Liver (tissue), 9 donors: Measurements from ENCODE around the gene CDHR2. TPM values are rescaled to one million over a fixed set of nuclear protein-coding genes. Genes with fewer than 3 reads are reported as not detected.

Source experiments
- DNase-seq: peaks from one replicate; pipeline ENCODE4 v3.0.0-alpha.2; 2017; ENCODE audit warnings: low spot score
- H3K27ac ChIP-seq, 2 donors: one replicate each; pipeline ENCODE4 v1.7.0; 2013; ENCODE audit warnings: inconsistent platforms in 2 of 2, low read length in 2 of 2, control low read depth in 1 of 2, low read depth in 1 of 2, mild to moderate bottlenecking in 1 of 2
- H3K27me3 ChIP-seq, 4 donors: one replicate each; pipeline versions ENCODE4 v1.6.1 to v1.7.0; 2013; ENCODE audit warnings: low read length in 3 of 4, inconsistent platforms in 1 of 4, mild to moderate bottlenecking in 1 of 4, moderate library complexity in 1 of 4; ENCODE audit not compliant: control insufficient read depth in 4 of 4, insufficient read depth in 4 of 4
- H3K36me3 ChIP-seq, 4 donors: one replicate each; pipeline versions ENCODE4 v1.6.1 to v1.7.0; 2013; ENCODE audit warnings: low read length in 3 of 4, mild to moderate bottlenecking in 3 of 4, low read depth in 1 of 4, moderate library complexity in 1 of 4; ENCODE audit not compliant: control insufficient read depth in 4 of 4, insufficient read depth in 3 of 4
- H3K4me1 ChIP-seq, 4 donors: one replicate each; pipeline versions ENCODE4 v1.6.1 to v1.7.0; 2013; ENCODE audit warnings: low read length in 3 of 4, mild to moderate bottlenecking in 3 of 4, moderate library complexity in 1 of 4; ENCODE audit not compliant: control insufficient read depth in 4 of 4, insufficient read depth in 4 of 4
- H3K4me3 ChIP-seq, 3 donors: one replicate each; pipeline versions ENCODE4 v1.6.1 to v1.7.0; 2013; ENCODE audit warnings: low read length in 3 of 3, control low read depth in 1 of 3, low read depth in 1 of 3, mild to moderate bottlenecking in 1 of 3
- H3K9ac ChIP-seq, 2 donors: one replicate each; pipeline ENCODE4 v1.7.0; 2013; ENCODE audit warnings: low read length in 2 of 2, mild to moderate bottlenecking in 2 of 2, moderate library complexity in 2 of 2, control low read depth in 1 of 2, low read depth in 1 of 2
- H3K9me3 ChIP-seq, 4 donors: one replicate each; pipeline versions ENCODE4 v1.6.1 to v1.7.0; 2013; ENCODE audit warnings: low read length in 3 of 4; ENCODE audit not compliant: control insufficient read depth in 4 of 4
- EGR1 ChIP-seq, 2 donors: IDR thresholded peaks; 2 replicates each; pipeline ENCODE4 v1.6.1; 2016 to 2018; ENCODE audit warnings: antibody characterized with exemption in 2 of 2, low read depth in 2 of 2
- FOXA2 ChIP-seq: IDR thresholded peaks from 2 replicates; pipeline ENCODE4 v1.6.1; 2016; ENCODE audit warnings: antibody characterized with exemption
- GABPA ChIP-seq, 2 donors: IDR thresholded peaks in 1 of 2; conservative IDR thresholded peaks in 1 of 2; 2 replicates each; pipeline ENCODE4 v1.6.1; 2016; ENCODE audit warnings: antibody characterized with exemption in 2 of 2, mild to moderate bottlenecking in 1 of 2, moderate library complexity in 1 of 2
- HNF4A ChIP-seq, 2 donors: conservative IDR thresholded peaks; 2 replicates each; pipeline ENCODE4 v1.6.1; 2016; ENCODE audit warnings: antibody characterized with exemption in 2 of 2, mild to moderate bottlenecking in 2 of 2
- HNF4G ChIP-seq: IDR thresholded peaks from 2 replicates; pipeline ENCODE4 v1.6.1; 2016; ENCODE audit warnings: antibody characterized with exemption
- NR2F2 ChIP-seq: IDR thresholded peaks from 2 replicates; pipeline ENCODE4 v1.6.1; 2016; ENCODE audit warnings: antibody characterized with exemption
- RAD21 ChIP-seq, 2 donors: IDR thresholded peaks; 2 replicates each; pipeline ENCODE4 v1.6.1; 2016; ENCODE audit warnings: antibody characterized with exemption in 2 of 2, mild to moderate bottlenecking in 2 of 2
- SP1 ChIP-seq: IDR thresholded peaks from 2 replicates; pipeline ENCODE4 v1.6.1; 2018; ENCODE audit warnings: antibody characterized with exemption, mild to moderate bottlenecking
- TAF1 ChIP-seq: conservative IDR thresholded peaks from 2 replicates; pipeline ENCODE4 v1.6.1; 2016; ENCODE audit warnings: antibody characterized with exemption, mild to moderate bottlenecking
- WGBS: extraction: QIAGEN DNeasy Blood & Tissue Kit; methylation state at CpG from one replicate; pipeline ENCODE4 v1.1.7; 2013; 5-methylcytosine and 5-hydroxymethylcytosine counted together
- polyA plus RNA-seq, 2 donors: library from polyadenylated mRNA; stranded (reverse) in 1 of 2; unstranded in 1 of 2; fragments of 200-250 nt in 1 of 2; fragments of >200 nt in 1 of 2; fragmentation: Nextera tagmentation in 1 of 2; extraction: Ambion mirVana in 1 of 2; gene quantifications; one replicate each; pipeline versions ENCODE4 v1.2.1 to v1.2.3, GENCODE V29; 2013 to 2015
- total RNA-seq, 2 donors: library from RNA; depleted of rRNA; stranded (reverse); fragments of >200 nt; gene quantifications; one replicate each; pipeline ENCODE4 v1.2.3, GENCODE V29; 2014
- TF ChIP-seq, protein P1 (sequence below): IDR thresholded peaks from 2 replicates; pipeline ENCODE4 v1.6.1; 2016; ENCODE audit warnings: antibody characterized with exemption
- TF ChIP-seq, protein P2 (sequence below): IDR thresholded peaks from 2 replicates; pipeline ENCODE4 v1.6.1; 2016; ENCODE audit warnings: antibody characterized with exemption
- TF ChIP-seq, protein P3 (sequence below): fragments of 150-350 bp; IDR thresholded peaks from 2 replicates; pipeline ENCODE4 v1.5.1; 2017; ENCODE audit warnings: improper control_type of control experiment, low read depth, low read length; ENCODE audit not compliant: missing input control
- donor health status: healthy.
- donor health status: healthy.
- donor health status: healthy.
- donor health status: healthy.
- donor health status: healthy.

CDHR2 gene
- total and polyA plus RNA-seq, 4 donors: 8.8 to 23.8 (median 16.6) TPM

DNA sequence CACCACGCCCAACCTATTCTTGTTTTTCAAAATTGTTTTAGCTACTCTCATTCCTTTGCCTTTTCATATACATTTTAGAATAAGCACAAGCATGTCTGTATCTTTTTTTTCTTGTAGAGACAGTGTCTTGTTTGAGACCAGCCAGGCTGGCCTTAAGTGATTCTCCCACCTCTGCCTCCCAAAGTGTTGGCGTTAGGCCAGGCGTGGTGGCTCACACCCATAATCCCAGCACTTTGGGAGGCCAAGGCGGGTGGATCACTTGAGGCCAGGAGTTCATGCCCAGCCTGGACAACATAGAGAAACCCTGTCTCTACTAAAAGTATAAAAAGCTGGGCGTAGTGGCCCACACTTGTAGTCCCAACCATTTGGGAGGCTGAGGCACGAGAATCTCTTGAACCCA, 25.0 kb upstream of the CDHR2 start:
- Histone ChIP-seq H3K4me1 (no peaks in the 10 kb centered on the region), H3K4me3 (no peak overlapping the region), H3K9me3 (no peaks in the 10 kb centered on the region), H3K36me3 (peaks cover 0 to 21% (median 16%) of the 10 kb centered on the region in 4 donors), H3K27ac (no peak overlapping the region), H3K27me3 (no peaks in the 10 kb centered on the region), H3K9ac (no peak overlapping the region)
- DNase-seq: no peak
- TF ChIP-seq RAD21 (IDR thresholded peaks at IDR 0.05) (no peak), TAF1 (no peak), GABPA (IDR thresholded peaks at IDR 0.05 in 1 of 2, conservative IDR thresholded peaks at IDR 0.05 in 1 of 2) (no peak), EGR1 (IDR thresholded peaks at IDR 0.05; ENCODE audit: low read depth in 2 of 2) (no peak), FOXA2 (no peak)
- TF ChIP-seq, protein P1, sequence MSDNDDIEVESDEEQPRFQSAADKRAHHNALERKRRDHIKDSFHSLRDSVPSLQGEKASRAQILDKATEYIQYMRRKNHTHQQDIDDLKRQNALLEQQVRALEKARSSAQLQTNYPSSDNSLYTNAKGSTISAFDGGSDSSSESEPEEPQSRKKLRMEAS: no peak
- TF ChIP-seq, protein P2, sequence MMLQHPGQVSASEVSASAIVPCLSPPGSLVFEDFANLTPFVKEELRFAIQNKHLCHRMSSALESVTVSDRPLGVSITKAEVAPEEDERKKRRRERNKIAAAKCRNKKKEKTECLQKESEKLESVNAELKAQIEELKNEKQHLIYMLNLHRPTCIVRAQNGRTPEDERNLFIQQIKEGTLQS: no peak
- 94% methylated on average over 6 of the region's 6 CpGs for WGBS

DNA sequence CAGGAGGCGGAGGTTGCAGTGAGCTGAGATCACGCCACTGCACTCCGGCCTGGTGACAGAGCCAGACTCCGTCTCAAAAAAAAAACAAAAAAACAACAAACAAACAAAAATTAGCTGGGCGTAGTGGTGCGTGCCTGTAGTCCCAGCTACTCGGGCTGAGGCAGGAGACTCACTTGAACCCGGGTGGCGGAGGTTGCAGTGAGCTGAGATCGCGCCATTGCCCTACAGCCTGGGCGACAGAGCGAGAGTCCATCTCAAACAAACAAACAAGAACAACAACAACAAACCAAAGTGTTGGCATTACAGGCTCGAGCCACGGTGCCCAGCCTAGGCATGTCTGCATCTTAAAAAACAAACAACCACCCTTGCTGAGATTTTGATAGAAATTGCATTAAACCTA, 24.2 kb upstream of the CDHR2 start:
- no peak overlapping the region for H3K9ac ChIP-seq
- H3K27ac ChIP-seq: no peak overlapping the region
- peaks cover 0 to 28% (median 21%) of the 10 kb centered on the region in 4 donors for H3K36me3 ChIP-seq
- H3K27me3 ChIP-seq: no peaks in the 10 kb centered on the region
- 89% methylated on average over 15 of the region's 15 CpGs for WGBS
- H3K4me1 ChIP-seq: no peaks in the 10 kb centered on the region
- no peak for DNase-seq
- no peaks in the 10 kb centered on the region for H3K9me3 ChIP-seq
- no peak overlapping the region for H3K4me3 ChIP-seq
- TF ChIP-seq, protein P3, sequence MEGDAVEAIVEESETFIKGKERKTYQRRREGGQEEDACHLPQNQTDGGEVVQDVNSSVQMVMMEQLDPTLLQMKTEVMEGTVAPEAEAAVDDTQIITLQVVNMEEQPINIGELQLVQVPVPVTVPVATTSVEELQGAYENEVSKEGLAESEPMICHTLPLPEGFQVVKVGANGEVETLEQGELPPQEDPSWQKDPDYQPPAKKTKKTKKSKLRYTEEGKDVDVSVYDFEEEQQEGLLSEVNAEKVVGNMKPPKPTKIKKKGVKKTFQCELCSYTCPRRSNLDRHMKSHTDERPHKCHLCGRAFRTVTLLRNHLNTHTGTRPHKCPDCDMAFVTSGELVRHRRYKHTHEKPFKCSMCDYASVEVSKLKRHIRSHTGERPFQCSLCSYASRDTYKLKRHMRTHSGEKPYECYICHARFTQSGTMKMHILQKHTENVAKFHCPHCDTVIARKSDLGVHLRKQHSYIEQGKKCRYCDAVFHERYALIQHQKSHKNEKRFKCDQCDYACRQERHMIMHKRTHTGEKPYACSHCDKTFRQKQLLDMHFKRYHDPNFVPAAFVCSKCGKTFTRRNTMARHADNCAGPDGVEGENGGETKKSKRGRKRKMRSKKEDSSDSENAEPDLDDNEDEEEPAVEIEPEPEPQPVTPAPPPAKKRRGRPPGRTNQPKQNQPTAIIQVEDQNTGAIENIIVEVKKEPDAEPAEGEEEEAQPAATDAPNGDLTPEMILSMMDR: no peak
- TF ChIP-seq EGR1 (IDR thresholded peaks at IDR 0.05; ENCODE audit: low read depth in 2 of 2) (no peak), TAF1 (no peak), HNF4G (no peak), NR2F2 (no peak), RAD21 (IDR thresholded peaks at IDR 0.05) (no peak), SP1 (no peak), HNF4A (conservative IDR thresholded peaks at IDR 0.05) (no peak)
- TF ChIP-seq, protein P2: no peak

DNA sequence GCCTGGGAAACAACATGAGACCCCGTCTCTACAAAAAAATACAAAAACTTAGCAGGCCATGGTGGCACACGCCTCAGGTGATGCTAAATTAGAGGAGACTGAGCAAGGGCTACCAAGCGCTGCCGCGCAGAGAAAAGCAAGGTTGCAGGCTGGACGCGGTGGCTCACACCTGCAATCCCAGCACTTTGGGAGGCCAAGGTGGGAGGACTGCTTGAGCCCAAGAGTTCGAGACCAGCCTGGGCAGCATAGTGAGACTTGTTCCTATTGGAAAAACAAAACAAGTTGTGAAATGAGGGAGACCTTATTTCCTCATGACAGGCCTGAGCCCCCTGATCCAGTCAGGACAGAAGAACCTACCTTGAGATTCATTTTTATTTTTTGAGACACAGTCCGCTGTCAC, 23.5 kb upstream of the CDHR2 start:
- Histone ChIP-seq H3K27ac (no peak overlapping the region), H3K9ac (no peak overlapping the region), H3K9me3 (no peaks in the 10 kb centered on the region), H3K36me3 (peaks cover 0 to 31% (median 21%) of the 10 kb centered on the region in 4 donors), H3K27me3 (no peaks in the 10 kb centered on the region), H3K4me3 (no peak overlapping the region), H3K4me1 (no peaks in the 10 kb centered on the region)
- no peak for TF ChIP-seq EGR1 (IDR thresholded peaks at IDR 0.05; ENCODE audit: low read depth in 2 of 2)
- WGBS: 96% methylated on average over 9 of the region's 9 CpGs
- DNase-seq: no peak
